Loucy (cell line): Measurements from ENCODE around the gene ROM1.

Source experiments
- H2AFZ ChIP-seq: fragments of 200-600 bp; sonication (generic); 2 replicates; pipeline ENCODE4 v1.6.0; 2016; ENCODE audit warnings: antibody characterized with exemption, mild to moderate bottlenecking, low read length, moderate library complexity
- H3F3A ChIP-seq: fragments of 200-600 bp; 2 replicates; pipeline ENCODE4 v1.6.0; 2016; ENCODE audit warnings: antibody characterized with exemption, low read depth, mild to moderate bottlenecking
- H3K27me3 ChIP-seq: fragments of 200-600 bp; sonication (generic); 2 replicates; pipeline ENCODE4 v1.6.1; 2014; ENCODE audit warnings: low read length, mild to moderate bottlenecking; ENCODE audit not compliant: insufficient read depth, poor library complexity, severe bottlenecking
- H3K36me3 ChIP-seq: fragments of 200-600 bp; sonication (generic); 2 replicates; pipeline ENCODE4 v1.6.1; 2016; ENCODE audit warnings: low read length; ENCODE audit not compliant: insufficient read depth
- H3K4me1 ChIP-seq: fragments of 200-600 bp; sonication (generic); 2 replicates; pipeline ENCODE4 v1.5.1; 2014; ENCODE audit warnings: low read length, mild to moderate bottlenecking; ENCODE audit not compliant: insufficient read depth, poor library complexity, severe bottlenecking
- H3K4me2 ChIP-seq: fragments of 200-600 bp; sonication (generic); 2 replicates; pipeline ENCODE4 v1.6.0; 2014; ENCODE audit warnings: antibody characterized with exemption, low read length, low read depth, mild to moderate bottlenecking; ENCODE audit not compliant: poor library complexity, severe bottlenecking
- H3K4me3 ChIP-seq: fragments of 200-600 bp; sonication (generic); 2 replicates; pipeline ENCODE4 v1.5.1; 2014; ENCODE audit warnings: low read length, mild to moderate bottlenecking, mixed read lengths; ENCODE audit not compliant: poor library complexity, severe bottlenecking
- H3K79me2 ChIP-seq: fragments of 200-600 bp; sonication (generic); 2 replicates; pipeline ENCODE4 v1.6.1; 2014; ENCODE audit warnings: low read length; ENCODE audit not compliant: insufficient read depth
- H3K9ac ChIP-seq: fragments of 200-600 bp; sonication (generic); 2 replicates; pipeline ENCODE4 v1.6.0; 2014; ENCODE audit warnings: mild to moderate bottlenecking, low read depth, low read length, moderate library complexity; ENCODE audit not compliant: poor library complexity, severe bottlenecking
- H3K9me2 ChIP-seq: fragments of 200-600 bp; sonication (generic); replicated peaks from 2 replicates; pipeline ENCODE4 v1.6.1; 2016; ENCODE audit warnings: low read depth, low read length, mixed read lengths
- H3K9me3 ChIP-seq: fragments of 200-600 bp; sonication (generic); 2 replicates; pipeline ENCODE4 v1.6.1; 2014; ENCODE audit warnings: mild to moderate bottlenecking, antibody characterized with exemption, low read length, low read depth; ENCODE audit not compliant: insufficient read depth
- H4K20me1 ChIP-seq: fragments of 200-600 bp; sonication (generic); 2 replicates; pipeline ENCODE4 v1.6.0; 2014; ENCODE audit warnings: antibody characterized with exemption, low read length, mild to moderate bottlenecking; ENCODE audit not compliant: insufficient read depth, poor library complexity, severe bottlenecking
- EZH2phosphoT487 ChIP-seq: fragments of 200-600 bp; IDR thresholded peaks from 2 replicates; pipeline ENCODE4 v1.6.1; 2018; ENCODE audit warnings: antibody characterized with exemption, mild to moderate bottlenecking, moderate library complexity, borderline replicate concordance
- TF ChIP-seq, protein P1 (sequence below): fragments of 200-600 bp; sonication (generic); conservative IDR thresholded peaks from 2 replicates; pipeline ENCODE4 v1.5.1; 2014; ENCODE audit warnings: mild to moderate bottlenecking, antibody characterized with exemption, low read length

The ROM1 gene

DNA sequence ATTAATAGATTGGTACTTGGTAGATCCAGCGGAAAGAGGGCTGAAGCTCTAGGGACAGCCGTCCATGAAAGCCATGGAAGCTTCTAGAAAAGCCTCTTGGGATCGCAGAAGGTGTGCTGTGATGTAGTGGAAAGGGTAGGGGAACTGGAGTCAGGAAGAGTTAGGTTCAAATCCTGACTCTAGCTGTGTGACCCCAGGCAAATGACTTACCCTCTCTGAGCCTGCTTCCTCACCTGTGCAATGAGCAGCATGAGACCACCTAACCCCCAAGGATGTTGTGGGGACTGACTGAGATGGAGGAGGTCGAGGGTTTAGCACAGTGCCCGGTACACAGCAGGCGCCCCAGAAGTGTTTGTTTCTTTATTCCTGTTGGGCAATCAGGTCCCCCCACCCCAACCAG lies 2.7 kb upstream of the ROM1 start:
- Histone ChIP-seq H3K4me2 (peak overlapping the region; percentile 81), H3K9ac (peak overlapping the region; percentile 80), H3K9me3 (no peaks in the 10 kb centered on the region)

DNA sequence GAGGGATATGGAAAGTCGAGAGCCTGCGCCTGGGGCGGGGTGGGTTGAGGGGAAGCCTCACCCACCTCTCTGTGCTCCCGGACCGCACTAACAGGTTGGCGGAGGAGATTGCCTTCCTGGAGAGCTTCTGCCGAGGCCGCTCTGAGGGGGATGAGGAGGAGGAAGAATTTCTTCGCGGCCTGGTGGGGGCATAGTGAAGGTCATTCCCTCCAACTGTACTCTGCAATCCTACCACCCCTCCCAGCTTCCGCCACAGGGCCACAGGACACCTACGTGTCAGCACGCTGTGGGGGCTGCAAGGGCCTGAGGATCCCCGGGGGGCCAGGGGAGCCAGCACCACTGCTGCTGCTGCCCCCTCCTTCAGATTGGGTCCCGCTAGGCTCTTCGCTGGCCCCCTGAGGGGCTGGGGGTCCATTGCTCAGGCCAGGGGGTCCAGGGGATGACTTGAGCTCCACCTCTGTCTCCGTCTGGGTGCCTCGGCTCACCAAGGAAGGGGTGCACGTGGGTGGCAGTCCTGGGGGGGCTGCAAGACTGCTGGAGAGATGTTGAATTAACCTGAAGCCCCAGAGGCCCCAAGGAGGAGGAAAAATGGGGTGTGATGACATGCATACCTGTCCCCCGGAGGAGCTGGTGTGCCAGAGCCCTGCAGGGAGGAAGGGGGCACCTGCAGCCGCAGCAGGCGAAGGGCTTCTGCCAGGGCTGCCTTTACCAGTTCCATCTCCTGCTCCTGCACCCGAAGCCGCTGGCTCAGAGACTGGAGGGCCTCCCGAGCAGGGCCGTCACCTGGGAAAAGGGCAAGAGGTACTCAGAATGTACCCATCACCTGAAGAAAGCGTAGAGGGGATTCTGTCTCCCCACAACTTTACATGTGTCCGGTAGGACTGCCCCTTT lies 2.0 kb upstream of the ROM1 start:
- H2AFZ ChIP-seq: 0 out of 2 replicates have a peak overlapping the region, but pooled peaks have one; percentile 79
- H3K9me2 ChIP-seq: no peaks in the 10 kb centered on the region
- peaks cover 8% of the 10 kb centered on the region for H3F3A ChIP-seq
- H3K9me3 ChIP-seq: no peaks in the 10 kb centered on the region
- TF ChIP-seq, protein P1, sequence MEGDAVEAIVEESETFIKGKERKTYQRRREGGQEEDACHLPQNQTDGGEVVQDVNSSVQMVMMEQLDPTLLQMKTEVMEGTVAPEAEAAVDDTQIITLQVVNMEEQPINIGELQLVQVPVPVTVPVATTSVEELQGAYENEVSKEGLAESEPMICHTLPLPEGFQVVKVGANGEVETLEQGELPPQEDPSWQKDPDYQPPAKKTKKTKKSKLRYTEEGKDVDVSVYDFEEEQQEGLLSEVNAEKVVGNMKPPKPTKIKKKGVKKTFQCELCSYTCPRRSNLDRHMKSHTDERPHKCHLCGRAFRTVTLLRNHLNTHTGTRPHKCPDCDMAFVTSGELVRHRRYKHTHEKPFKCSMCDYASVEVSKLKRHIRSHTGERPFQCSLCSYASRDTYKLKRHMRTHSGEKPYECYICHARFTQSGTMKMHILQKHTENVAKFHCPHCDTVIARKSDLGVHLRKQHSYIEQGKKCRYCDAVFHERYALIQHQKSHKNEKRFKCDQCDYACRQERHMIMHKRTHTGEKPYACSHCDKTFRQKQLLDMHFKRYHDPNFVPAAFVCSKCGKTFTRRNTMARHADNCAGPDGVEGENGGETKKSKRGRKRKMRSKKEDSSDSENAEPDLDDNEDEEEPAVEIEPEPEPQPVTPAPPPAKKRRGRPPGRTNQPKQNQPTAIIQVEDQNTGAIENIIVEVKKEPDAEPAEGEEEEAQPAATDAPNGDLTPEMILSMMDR: no peak
- no peak for TF ChIP-seq EZH2phosphoT487
- peak overlapping the region; percentile 80 for H3K9ac ChIP-seq
- H3K36me3 ChIP-seq: no peaks in the 10 kb centered on the region
- H3K27me3 ChIP-seq: no peaks in the 10 kb centered on the region
- H3K79me2 ChIP-seq: peaks cover 14% of the 10 kb centered on the region; the same call in 1 of the 2 replicates
- no peaks in the 10 kb centered on the region for H4K20me1 ChIP-seq
- peak overlapping the region; percentile 90 for H3K4me3 ChIP-seq
- peaks cover 27% of the 10 kb centered on the region for H3K4me1 ChIP-seq
- peak overlapping the region; percentile 81 for H3K4me2 ChIP-seq

More for the DNA sequence above, 2.7 kb upstream of the ROM1 start:
- Histone ChIP-seq H2AFZ (no peak overlapping the region), H4K20me1 (no peaks in the 10 kb centered on the region), H3K27me3 (no peaks in the 10 kb centered on the region), H3K36me3 (no peaks in the 10 kb centered on the region), H3K79me2 (peaks cover 14% of the 10 kb centered on the region; the same call in 1 of the 2 replicates), H3K4me1 (peaks cover 27% of the 10 kb centered on the region), H3K9me2 (no peaks in the 10 kb centered on the region), H3F3A (peaks cover 8% of the 10 kb centered on the region), H3K4me3 (peak overlapping the region; percentile 90)
- TF ChIP-seq, protein P1: no peak
- TF ChIP-seq EZH2phosphoT487: no peak

DNA sequence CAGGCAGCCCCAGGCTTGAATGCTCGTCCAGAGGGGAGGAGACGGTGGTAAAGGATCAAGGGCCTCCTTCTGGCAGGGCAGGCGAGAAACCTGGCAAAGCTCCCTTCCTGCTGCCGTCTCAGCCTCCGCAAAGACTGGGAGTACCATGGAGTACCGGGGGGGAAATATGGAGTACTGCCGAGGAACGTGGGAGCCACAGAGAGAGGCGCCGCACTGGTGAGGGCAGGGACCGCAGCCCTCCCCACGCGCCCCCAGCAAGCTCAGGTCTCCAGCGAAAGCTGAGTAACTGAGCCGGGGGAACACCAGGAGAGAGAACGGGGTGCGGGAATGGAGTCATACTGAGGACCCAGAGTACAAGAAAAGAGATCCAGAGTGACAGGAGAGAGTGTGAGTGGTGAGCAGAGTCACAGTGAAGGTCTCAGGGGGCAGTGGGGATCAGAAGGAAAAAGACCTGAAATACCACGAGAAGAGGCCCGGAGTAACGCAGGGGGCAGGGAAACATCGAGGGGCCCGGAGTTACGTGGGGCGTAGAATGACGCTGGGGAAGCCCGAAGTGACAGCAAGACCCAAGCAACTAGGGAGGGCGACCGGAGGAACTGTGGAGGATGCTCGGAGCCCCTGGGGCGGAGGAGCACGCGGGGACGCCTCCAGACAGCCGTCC lies 1.2 kb upstream of the ROM1 start:
- peaks cover 27% of the 10 kb centered on the region for H3K4me1 ChIP-seq
- H3F3A ChIP-seq: peaks cover 8% of the 10 kb centered on the region
- H3K9me3 ChIP-seq: no peaks in the 10 kb centered on the region
- H3K27me3 ChIP-seq: no peaks in the 10 kb centered on the region
- H3K9ac ChIP-seq: peak overlapping the region; percentile 80
- no peaks in the 10 kb centered on the region for H3K9me2 ChIP-seq
- H3K4me2 ChIP-seq: peak overlapping the region; percentile 81
- peak overlapping the region; percentile 79 for H2AFZ ChIP-seq
- peak overlapping the region; percentile 90 for H3K4me3 ChIP-seq
- TF ChIP-seq, protein P1: no peak
- no peak for TF ChIP-seq EZH2phosphoT487
- H4K20me1 ChIP-seq: no peaks in the 10 kb centered on the region
- peaks cover 14% of the 10 kb centered on the region; the same call in 1 of the 2 replicates for H3K79me2 ChIP-seq
- no peaks in the 10 kb centered on the region for H3K36me3 ChIP-seq
